Type B pancreatic cell (in vitro differentiated cells): Measurements from ENCODE around the gene IFT80. TPM values are rescaled to one million over a fixed set of nuclear protein-coding genes. Genes with fewer than 3 reads are reported as not detected.

ENCODE experiments used
- DNase-seq: peaks from one replicate; pipeline ENCODE4 v3.0.0; 2021; ENCODE audit warnings: mixed read lengths; ENCODE audit not compliant: unreplicated experiment; ENCODE audit errors: extremely low spot score
- H3K27ac Mint-ChIP-seq: 2 replicates; pipeline ENCODE4 v1.8.0; 2021; ENCODE audit warnings: mild to moderate bottlenecking, mixed read lengths
- H3K27me3 Mint-ChIP-seq: 2 replicates; pipeline ENCODE4 v1.8.0; 2021; ENCODE audit warnings: mixed read lengths
- H3K36me3 Mint-ChIP-seq: 2 replicates; pipeline ENCODE4 v1.8.0; 2021; ENCODE audit warnings: mixed read lengths
- H3K4me1 Mint-ChIP-seq: one replicate; pipeline ENCODE4 v1.8.0; 2021; ENCODE audit warnings: mixed read lengths; ENCODE audit not compliant: unreplicated experiment
- H3K4me3 Mint-ChIP-seq: 2 replicates; pipeline ENCODE4 v1.8.0; 2021; ENCODE audit warnings: mild to moderate bottlenecking, mixed read lengths
- H3K9me3 Mint-ChIP-seq: 2 replicates; pipeline ENCODE4 v1.8.0; 2021; ENCODE audit warnings: mixed read lengths
- total RNA-seq: library from RNA; stranded (reverse); gene quantifications from 2 replicates; pipeline ENCODE4 v1.2.1, GENCODE V29; 2021; ENCODE audit warnings: low replicate concordance
- TF ChIP-seq, protein P1 (sequence below): fragments of 200-600 bp; sonication (generic); conservative IDR thresholded peaks from 2 replicates; pipeline ENCODE4 v1.5.0; 2021; ENCODE audit warnings: antibody characterized with exemption, mild to moderate bottlenecking

IFT80 gene
- total RNA-seq, 1 donor from 2014 or later: 40.8 TPM

DNA sequence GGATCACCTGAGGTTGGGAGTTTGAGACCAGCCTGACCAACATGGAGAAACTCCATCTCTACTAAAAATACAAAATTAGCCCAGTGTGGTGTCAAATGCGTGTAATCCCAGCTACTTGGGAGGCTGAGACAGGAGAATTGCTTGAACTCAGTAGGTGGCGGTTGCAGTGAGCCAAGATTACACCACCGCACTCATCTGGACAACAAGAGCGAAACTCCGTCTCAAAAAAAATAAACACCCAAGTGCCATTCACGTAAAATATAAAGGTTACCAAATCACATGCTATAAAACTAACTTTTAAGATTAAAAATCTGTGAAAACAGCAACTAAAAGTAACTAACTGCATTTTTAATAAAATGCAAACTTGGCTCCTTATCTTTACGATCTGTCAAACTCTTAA, 41.7 kb upstream of the IFT80 start:
- H3K4me1 Mint-ChIP-seq: peaks cover 16% of the 10 kb centered on the region
- peaks cover 5% of the 10 kb centered on the region for H3K9me3 Mint-ChIP-seq
- no peak overlapping the region for H3K27ac Mint-ChIP-seq
- no peaks in the 10 kb centered on the region for H3K27me3 Mint-ChIP-seq
- DNase-seq: no peak
- TF ChIP-seq, protein P1, sequence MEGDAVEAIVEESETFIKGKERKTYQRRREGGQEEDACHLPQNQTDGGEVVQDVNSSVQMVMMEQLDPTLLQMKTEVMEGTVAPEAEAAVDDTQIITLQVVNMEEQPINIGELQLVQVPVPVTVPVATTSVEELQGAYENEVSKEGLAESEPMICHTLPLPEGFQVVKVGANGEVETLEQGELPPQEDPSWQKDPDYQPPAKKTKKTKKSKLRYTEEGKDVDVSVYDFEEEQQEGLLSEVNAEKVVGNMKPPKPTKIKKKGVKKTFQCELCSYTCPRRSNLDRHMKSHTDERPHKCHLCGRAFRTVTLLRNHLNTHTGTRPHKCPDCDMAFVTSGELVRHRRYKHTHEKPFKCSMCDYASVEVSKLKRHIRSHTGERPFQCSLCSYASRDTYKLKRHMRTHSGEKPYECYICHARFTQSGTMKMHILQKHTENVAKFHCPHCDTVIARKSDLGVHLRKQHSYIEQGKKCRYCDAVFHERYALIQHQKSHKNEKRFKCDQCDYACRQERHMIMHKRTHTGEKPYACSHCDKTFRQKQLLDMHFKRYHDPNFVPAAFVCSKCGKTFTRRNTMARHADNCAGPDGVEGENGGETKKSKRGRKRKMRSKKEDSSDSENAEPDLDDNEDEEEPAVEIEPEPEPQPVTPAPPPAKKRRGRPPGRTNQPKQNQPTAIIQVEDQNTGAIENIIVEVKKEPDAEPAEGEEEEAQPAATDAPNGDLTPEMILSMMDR: no peak
- no peak overlapping the region for H3K4me3 Mint-ChIP-seq
- peaks cover 50% of the 10 kb centered on the region for H3K36me3 Mint-ChIP-seq

DNA sequence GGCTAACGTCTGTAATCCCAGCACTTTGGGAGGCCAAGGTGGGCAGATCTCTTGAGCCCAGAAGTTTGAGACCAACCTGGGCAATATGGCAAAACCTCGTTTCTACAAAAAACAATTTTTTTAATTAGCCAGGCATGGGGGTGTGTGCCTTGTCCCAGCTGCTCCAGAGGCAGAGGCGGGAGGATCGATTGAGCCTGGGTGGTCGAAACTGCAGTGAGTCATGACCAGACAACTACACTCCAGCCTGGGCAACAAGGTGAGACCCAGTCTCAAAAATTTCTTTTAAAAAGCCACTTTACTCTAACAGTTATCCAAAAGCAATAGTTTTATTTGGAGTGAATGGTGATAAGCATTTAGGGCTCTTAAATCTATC, 38.0 kb upstream of the IFT80 start:
- no peak for DNase-seq
- Mint-ChIP-seq H3K9me3 (no peaks in the 10 kb centered on the region), H3K36me3 (peaks cover 46% of the 10 kb centered on the region), H3K4me1 (peaks cover 16% of the 10 kb centered on the region), H3K4me3 (no peak overlapping the region), H3K27me3 (no peaks in the 10 kb centered on the region), H3K27ac (no peak overlapping the region)
- TF ChIP-seq, protein P1: no peak

DNA sequence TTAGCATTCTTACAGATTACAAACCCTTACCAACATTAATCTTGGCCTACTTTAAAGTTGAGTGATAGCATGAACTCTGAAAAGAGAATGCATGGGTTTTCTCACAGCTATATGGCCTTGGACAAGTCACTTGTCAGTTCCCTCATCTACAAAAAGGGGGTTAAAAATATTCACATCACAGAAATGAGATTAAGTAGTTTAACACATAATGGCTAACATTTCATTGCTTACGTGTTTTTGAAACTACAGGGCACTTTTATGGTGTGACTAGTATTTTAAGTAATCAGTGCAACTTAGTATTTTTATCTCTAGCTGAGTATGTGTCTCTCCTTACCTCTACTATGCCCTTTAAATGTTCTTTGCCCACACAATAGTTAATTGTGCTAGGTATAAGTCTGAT, 36.7 kb upstream of the IFT80 start:
- peaks cover 43% of the 10 kb centered on the region for H3K36me3 Mint-ChIP-seq
- TF ChIP-seq, protein P1: no peak
- H3K4me3 Mint-ChIP-seq: no peak overlapping the region
- H3K9me3 Mint-ChIP-seq: no peaks in the 10 kb centered on the region
- H3K4me1 Mint-ChIP-seq: peaks cover 12% of the 10 kb centered on the region
- H3K27me3 Mint-ChIP-seq: no peaks in the 10 kb centered on the region
- DNase-seq: no peak
- H3K27ac Mint-ChIP-seq: no peak overlapping the region

DNA sequence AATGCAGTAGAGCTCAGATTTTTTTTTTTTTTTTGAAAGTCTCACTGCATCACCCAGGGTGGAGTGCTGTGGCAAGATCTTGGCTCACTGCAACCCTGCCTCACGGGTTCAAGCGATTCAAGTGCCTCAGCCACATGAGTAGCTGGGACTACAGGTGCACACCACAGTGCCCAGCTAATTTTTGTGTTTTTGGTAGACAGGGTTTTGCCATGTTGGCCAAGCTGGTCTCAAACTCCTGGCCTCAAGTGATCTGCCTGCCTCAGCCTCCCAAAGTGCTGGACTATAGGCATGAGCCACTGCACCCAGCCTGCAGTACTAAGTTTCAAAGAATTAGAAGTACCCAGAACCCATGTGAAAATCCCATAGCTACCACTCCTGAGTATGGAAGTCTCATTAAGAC, 36.1 kb upstream of the IFT80 start:
- no peak for DNase-seq
- peaks cover 38% of the 10 kb centered on the region for H3K36me3 Mint-ChIP-seq
- TF ChIP-seq, protein P1: no peak
- H3K4me3 Mint-ChIP-seq: no peak overlapping the region
- no peak overlapping the region for H3K27ac Mint-ChIP-seq
- H3K27me3 Mint-ChIP-seq: no peaks in the 10 kb centered on the region
- H3K4me1 Mint-ChIP-seq: peaks cover 12% of the 10 kb centered on the region
- no peaks in the 10 kb centered on the region for H3K9me3 Mint-ChIP-seq

DNA sequence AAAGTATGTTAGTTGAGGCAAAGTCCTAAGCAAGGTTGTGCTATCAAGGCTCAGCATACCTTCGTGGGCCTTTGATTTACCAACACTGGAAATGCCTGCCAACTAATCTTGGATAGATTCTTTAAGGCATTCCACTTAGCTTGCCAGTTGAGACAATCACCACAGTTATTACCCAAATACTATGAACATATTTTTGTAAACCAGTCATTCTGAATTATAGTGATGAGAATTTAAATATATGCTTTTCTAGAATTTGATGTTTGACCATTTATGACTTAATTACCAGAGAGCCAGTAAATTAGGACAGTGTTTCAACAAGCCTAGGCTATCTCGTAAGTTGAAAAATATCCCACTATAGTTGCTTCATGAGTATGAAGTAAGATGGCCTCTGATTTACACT, 35.0 kb upstream of the IFT80 start:
- Mint-ChIP-seq H3K4me1 (peaks cover 7% of the 10 kb centered on the region), H3K27me3 (no peaks in the 10 kb centered on the region), H3K4me3 (no peak overlapping the region), H3K27ac (no peak overlapping the region), H3K9me3 (no peaks in the 10 kb centered on the region), H3K36me3 (peaks cover 32% of the 10 kb centered on the region)
- DNase-seq: no peak
- TF ChIP-seq, protein P1: no peak

DNA sequence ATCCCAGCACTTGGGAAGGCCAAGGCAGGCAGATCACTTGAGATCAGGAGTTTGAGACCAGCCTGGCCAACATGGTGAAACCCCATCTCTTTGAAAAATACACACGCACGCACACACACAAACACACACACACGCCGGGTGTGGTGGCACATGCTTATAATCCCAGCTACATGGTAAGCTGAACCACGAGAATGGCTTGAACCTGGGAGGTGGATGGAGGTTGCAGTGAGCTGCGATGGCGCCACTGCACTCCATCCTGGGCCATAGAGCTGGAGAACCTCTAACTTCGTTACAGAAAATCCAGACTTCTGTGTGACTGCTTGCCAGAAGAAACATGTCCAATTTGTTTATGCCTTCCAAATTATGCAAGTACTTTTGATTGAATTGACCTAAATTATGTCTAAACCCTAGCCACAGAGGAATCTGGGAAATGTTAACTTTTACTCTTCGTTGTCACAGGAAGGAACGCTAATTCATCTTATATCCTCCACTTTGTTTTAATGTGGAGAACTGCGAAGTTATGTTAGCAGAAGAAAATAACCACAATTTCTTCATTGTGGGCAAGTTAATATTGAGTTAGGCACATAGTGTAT, 28.9 kb upstream of the IFT80 start:
- Mint-ChIP-seq H3K9me3 (no peaks in the 10 kb centered on the region), H3K27me3 (no peaks in the 10 kb centered on the region)
- TF ChIP-seq, protein P1: no peak

More for the DNA sequence above, 28.9 kb upstream of the IFT80 start:
- DNase-seq: no peak
- H3K27ac Mint-ChIP-seq: no peak overlapping the region
- peaks cover 22% of the 10 kb centered on the region for H3K36me3 Mint-ChIP-seq
- H3K4me3 Mint-ChIP-seq: no peak overlapping the region
- H3K4me1 Mint-ChIP-seq: no peaks in the 10 kb centered on the region
